ENCODE measurements around the gene AFDN.
A peak's percentile ranks its signal among the peaks of the same experiment; 100 is the strongest.

Gene AFDN
- total RNA-seq: 69.5 to 103 reads per million in 2 donors

GRCh38 chr6:167826896-167827582 lies at the start of gene AFDN:
AFDN (plus strand) TSS chr6:167826911; CDS start chr6:167827133, 222 bp downstream.
- peak; percentile 13 for DNase-seq

- DNase-seq: no peak
Observed at GRCh38 chr6:167778497-167779128, 48.1 kb upstream of the AFDN start.

- DNase-seq: no peak
Observed at GRCh38 chr6:167779129-167779992, 47.4 kb upstream of the AFDN start.

GRCh38 chr6:167779993-167780655 lies 46.6 kb upstream of the AFDN start:
- no peak for DNase-seq

- no peak for DNase-seq
Observed at GRCh38 chr6:167781066-167781767, 45.5 kb upstream of the AFDN start.

GRCh38 chr6:167781868-167782267 lies 44.8 kb upstream of the AFDN start:
- DNase-seq: no peak

GRCh38 chr6:167782698-167783517 lies 43.8 kb upstream of the AFDN start:
- DNase-seq: no peak

GRCh38 chr6:167786853-167787675 lies 39.6 kb upstream of the AFDN start:
- DNase-seq: no peak

- no peak for DNase-seq
Observed at GRCh38 chr6:167787896-167788562, 38.7 kb upstream of the AFDN start.

GRCh38 chr6:167788563-167788903 lies 38.2 kb upstream of the AFDN start:
- DNase-seq: no peak

- no peak for DNase-seq
Observed at GRCh38 chr6:167789358-167789757, 37.4 kb upstream of the AFDN start.

- DNase-seq: no peak
Observed at GRCh38 chr6:167791091-167791779, 35.5 kb upstream of the AFDN start.

GRCh38 chr6:167791780-167792478 lies 34.8 kb upstream of the AFDN start:
- DNase-seq: no peak

- DNase-seq: no peak
Observed at GRCh38 chr6:167793421-167793820, 33.3 kb upstream of the AFDN start.

- DNase-seq: no peak
Observed at GRCh38 chr6:167794161-167795157, 32.3 kb upstream of the AFDN start.

- DNase-seq: no peak
Observed at GRCh38 chr6:167795321-167795811, 31.3 kb upstream of the AFDN start.

- DNase-seq: no peak
Observed at GRCh38 chr6:167795874-167796191, 30.9 kb upstream of the AFDN start.

Data from T-helper 9 cell (primary cell).